Measurements from ENCODE around the gene KCNQ1. TPM values are rescaled to one million over a fixed set of nuclear protein-coding genes. Genes with fewer than 3 reads are reported as not detected.

Gene KCNQ1
- total and polyA plus RNA-seq, 2 of the 13 experiments (the other 11 are each of a cell fraction or from before 2014, with no cell fraction given), result 0.02 to 0.08 TPM

- TF ChIP-seq FIP1L1 (IDR thresholded peaks at IDR 0.05; ENCODE audit: borderline replicate concordance, insufficient read depth, low read depth, low read length), result no peak
- 0 out of 2 replicates have a peak, but pooled peaks have one; percentile 11 for TF ChIP-seq ZNF34 (CRISPR knock-in tag; IDR thresholded peaks at IDR 0.05; ENCODE audit: borderline replicate concordance)
- TF ChIP-seq RXRB (CRISPR knock-in tag; IDR thresholded peaks at IDR 0.05; ENCODE audit: borderline replicate concordance), result peak; percentile 72
- no peak; the same call in 1 of the 2 replicates for TF ChIP-seq TIGD3 (CRISPR knock-in tag; IDR thresholded peaks at IDR 0.05; ENCODE audit: borderline replicate concordance)
- peak; percentile 81 for TF ChIP-seq UBTF (CRISPR knock-in tag; IDR thresholded peaks at IDR 0.05)
- TF ChIP-seq SRSF9 (IDR thresholded peaks at IDR 0.05; ENCODE audit: borderline replicate concordance, insufficient read depth, low read depth, low read length, poor library complexity, severe bottlenecking), result no peak
- 0 out of 2 replicates have a peak, but pooled peaks have one; percentile 28 for TF ChIP-seq ZNF598 (CRISPR knock-in tag; IDR thresholded peaks at IDR 0.05; ENCODE audit: borderline replicate concordance)
- TF ChIP-seq ZNF660 (CRISPR knock-in tag; IDR thresholded peaks at IDR 0.05; ENCODE audit: borderline replicate concordance, low read depth), result 0 out of 2 replicates have a peak, but pooled peaks have one; percentile 49
- TF ChIP-seq ZNF773 (CRISPR knock-in tag; IDR thresholded peaks at IDR 0.05; ENCODE audit: borderline replicate concordance), result peak; percentile 93
- peak; percentile 90 for TF ChIP-seq MYPOP (CRISPR knock-in tag; IDR thresholded peaks at IDR 0.05)
- TF ChIP-seq DNMT3B (CRISPR knock-in tag; conservative IDR thresholded peaks at IDR 0.05), result peak; percentile 85; the same call in 1 of the 2 replicates
- TF ChIP-seq ZNF839 (CRISPR knock-in tag; IDR thresholded peaks at IDR 0.05; ENCODE audit: borderline replicate concordance), result no peak
- TF ChIP-seq TBX3 (IDR thresholded peaks at IDR 0.05; ENCODE audit: borderline replicate concordance), result peak; percentile 97
- TF ChIP-seq THAP9 (CRISPR knock-in tag; IDR thresholded peaks at IDR 0.05; ENCODE audit: borderline replicate concordance), result no peak
- TF ChIP-seq TGIF2 (CRISPR knock-in tag; IDR thresholded peaks at IDR 0.05), result no peak
- peak; percentile 65; the same call in 1 of the 2 replicates for TF ChIP-seq AKAP8 (CRISPR knock-in tag; IDR thresholded peaks at IDR 0.05)
- peak in 1 of 2 experiments; percentile 99; a peak in 2 of 4 replicates for TF ChIP-seq POLR2A (IDR thresholded peaks at IDR 0.05; ENCODE audit: insufficient read depth in 1 of 2, low read depth in 2 of 2, low read length in 2 of 2)
- no peak for TF ChIP-seq SMC3 (IDR thresholded peaks at IDR 0.05; ENCODE audit: low read length)
Measured at GRCh38 chr11:2699531-2700414, 255.0 kb downstream of the KCNQ1 start, which contains the start of gene KCNQ1OT1 (continued).

Measured in HepG2 (cell line).